HG03025 (cell line): Measurements from ENCODE around the gene KDM4C.
"Not testable (repeated sequence)": the region's sequence is repeated elsewhere in the genome, so short reads cannot be mapped to it uniquely, and the experiment has no call there.

Source experiments
- ATAC-seq: cut with Tn5 transposase; IDR thresholded peaks from one replicate; pipeline ENCODE4 v1.9.1; 2021; ENCODE audit warnings: mild to moderate bottlenecking, moderate library complexity; ENCODE audit not compliant: unreplicated experiment, low FRiP score

KDM4C gene

DNA sequence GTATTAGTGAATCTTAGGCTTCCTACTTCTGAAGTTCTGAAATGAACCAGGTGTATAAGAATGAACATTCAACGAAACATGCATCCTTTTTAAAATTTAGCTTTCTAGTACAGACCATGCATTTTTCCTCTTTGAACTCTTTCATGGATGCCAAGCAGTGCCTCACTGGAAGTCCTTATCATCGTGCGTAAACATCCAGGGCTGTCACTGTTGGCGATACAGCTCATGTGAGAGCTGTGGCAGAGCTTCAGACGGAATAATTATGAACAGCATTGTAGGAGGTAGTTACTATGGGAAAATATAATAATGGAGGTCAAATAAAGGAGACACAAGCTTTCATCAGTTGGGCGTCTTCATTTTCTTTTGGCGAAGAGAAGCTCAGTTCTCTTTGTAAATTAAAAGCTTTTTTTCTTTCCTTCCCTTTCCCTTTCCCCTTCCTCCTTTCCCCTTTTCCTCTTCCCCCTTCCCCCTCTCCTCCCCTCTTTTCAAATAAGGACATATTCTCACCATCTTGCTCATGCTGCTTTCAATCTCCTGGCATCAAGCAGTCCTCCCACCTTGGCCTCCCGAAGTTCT is 167.3 kb downstream of the KDM4C start:
- no peak for ATAC-seq

DNA sequence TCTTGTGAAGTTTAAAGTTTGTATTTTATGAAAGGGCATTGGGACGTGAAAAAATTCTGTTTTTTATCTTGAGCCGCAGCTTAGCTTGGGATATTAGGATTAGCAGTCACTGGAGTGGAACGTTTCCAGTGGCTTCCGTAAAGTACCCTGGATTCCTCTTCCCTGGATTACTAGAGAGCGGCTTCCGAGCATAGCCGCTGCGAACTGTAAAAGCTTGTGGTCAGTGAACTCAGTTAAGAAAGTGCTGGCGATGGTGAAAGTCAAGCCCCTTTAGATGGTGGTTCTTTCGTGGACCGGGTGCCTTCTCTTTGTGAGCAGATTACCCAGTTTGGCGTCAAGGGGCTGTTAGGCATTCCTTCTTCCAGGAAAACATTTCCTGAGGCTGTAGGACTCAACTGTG is 168.1 kb downstream of the KDM4C start:
- ATAC-seq = no peak

DNA sequence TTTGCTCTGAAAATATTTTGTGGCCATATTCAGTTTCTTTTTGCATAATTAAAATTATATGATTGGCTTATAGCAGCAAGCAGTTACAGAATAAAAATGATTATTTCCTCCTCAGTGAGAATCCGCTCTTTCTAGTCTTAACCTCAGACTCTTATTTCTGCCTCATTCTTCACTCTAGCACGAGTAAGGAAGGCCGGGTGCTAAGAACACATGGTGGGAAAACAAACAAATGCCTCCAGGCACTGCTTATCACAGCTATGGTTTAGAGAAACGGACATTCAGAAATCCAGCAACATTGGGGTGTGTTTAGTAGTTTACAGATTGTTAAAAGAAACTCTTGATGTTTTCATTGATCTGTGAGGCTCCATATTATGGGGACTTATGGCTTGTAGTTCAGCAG is 168.7 kb downstream of the KDM4C start:
- no peak for ATAC-seq

- ATAC-seq = no peak
These were observed 170.1 kb downstream of the KDM4C start for GRCh38 chr9:6927838-6928237.

DNA sequence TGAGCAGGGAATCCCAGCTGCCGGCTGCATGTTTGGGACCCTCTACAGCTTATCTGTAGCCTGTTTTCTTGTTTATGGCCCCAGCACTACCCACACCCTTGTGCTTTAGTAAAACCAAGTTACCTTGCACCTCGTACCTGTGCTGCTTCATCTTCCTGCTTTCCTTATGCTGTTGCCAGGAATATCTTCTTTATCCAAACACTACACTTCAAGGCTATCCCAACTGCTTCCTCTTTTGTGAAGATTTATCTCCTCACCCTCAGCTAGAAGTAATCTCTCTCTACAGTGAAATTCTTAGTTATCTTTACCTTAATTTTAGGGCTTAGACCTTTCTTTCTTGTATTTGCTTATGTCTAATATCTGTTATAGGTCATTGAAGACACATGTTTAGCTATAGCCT is 171.1 kb downstream of the KDM4C start:
- ATAC-seq = no peak

- no peak for ATAC-seq
These were observed 171.9 kb downstream of the KDM4C start for GRCh38 chr9:6929441-6930215.

GRCh38 chr9:6930827-6931226 is 173.1 kb downstream of the KDM4C start:
- no peak for ATAC-seq

DNA sequence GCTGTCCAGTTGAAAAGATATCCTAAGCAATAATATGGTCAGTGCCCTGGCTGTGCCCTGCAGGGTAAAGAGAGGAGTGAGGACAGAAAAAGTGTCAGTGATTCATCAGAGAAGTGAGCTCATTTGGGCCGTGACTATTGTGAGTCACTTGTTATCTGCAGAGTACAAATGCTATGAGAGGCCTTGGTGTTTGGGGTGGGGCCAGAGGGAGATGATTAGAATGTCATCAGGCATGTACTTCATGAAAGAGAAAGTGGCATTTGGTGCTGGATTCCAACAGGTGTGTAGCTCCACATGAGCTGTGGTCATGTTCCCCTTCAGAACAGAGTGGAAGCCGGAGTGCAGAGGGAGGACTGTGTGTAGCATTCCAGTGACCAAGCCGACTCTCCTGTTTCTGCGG is 174.1 kb downstream of the KDM4C start:
- ATAC-seq = no peak

DNA sequence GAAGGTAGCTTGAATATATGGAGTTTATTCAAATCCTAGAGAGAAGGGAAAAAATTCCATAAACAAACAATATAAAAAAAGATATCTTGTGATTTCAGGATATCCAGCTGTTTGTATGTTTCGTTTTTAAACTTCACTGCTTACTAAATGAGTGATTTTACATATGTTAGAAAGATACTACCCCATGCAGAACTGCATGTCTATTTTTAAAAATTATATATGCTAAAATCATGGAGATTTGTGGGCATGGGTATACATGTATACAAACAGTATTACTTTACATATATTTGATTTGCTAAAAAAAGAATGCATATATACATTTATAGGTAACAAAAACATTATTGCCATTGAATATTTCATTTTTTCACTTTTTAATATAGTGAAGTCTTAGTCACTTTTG is 178.3 kb downstream of the KDM4C start:
- ATAC-seq = no peak

- ATAC-seq = no peak
These were observed 179.4 kb downstream of the KDM4C start for GRCh38 chr9:6937209-6937608.

DNA sequence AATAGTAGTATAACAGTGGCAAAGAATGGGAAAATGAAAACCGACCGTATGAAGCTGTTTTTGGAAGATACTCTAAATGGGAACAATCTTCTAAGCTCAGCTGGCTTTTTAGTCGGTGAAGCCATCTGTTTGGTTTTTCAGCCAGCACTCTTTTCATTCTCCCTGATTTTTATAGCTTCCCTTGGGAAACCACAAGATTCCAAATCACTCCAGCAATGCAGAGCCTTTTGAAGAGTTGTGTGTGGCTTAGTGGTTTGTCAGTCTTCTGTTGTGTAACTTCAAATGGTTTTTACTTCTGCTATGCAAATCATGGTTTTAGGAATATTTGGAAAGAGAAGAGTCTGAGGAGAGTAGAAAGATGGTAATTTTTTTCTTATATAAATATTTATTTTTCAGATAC is 180.7 kb downstream of the KDM4C start:
- ATAC-seq = no peak

- no peak for ATAC-seq
These were observed 181.1 kb downstream of the KDM4C start for GRCh38 chr9:6938873-6939272.

- ATAC-seq = no peak
These were observed 183.7 kb downstream of the KDM4C start for GRCh38 chr9:6941501-6941900.

- no peak for ATAC-seq
These were observed 184.6 kb downstream of the KDM4C start for GRCh38 chr9:6942406-6942805.

- ATAC-seq = no peak
These were observed 185.5 kb downstream of the KDM4C start for GRCh38 chr9:6943293-6943692.

- ATAC-seq = no peak
These were observed 186.3 kb downstream of the KDM4C start for GRCh38 chr9:6944093-6944551.

DNA sequence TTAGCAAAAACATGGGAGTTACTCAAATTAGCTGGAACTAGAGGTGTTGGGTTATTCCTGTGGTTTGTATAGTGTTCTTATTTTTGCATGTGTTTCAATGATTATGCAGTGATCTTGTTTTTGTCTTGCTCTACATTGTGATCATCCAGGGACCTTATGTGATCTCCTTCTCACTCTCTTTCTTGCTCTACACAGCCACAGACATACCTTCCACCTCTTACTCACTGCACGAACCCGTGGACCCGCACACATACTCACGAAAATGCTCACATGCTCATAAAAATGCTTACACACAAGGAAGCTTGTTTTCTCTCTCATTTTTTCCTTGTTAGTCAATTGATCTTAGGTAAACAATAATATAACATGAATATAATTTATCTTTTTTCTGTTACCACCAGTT is 187.1 kb downstream of the KDM4C start:
- no peak for ATAC-seq

GRCh38 chr9:6945816-6946215 is 188.0 kb downstream of the KDM4C start:
- no peak for ATAC-seq

DNA sequence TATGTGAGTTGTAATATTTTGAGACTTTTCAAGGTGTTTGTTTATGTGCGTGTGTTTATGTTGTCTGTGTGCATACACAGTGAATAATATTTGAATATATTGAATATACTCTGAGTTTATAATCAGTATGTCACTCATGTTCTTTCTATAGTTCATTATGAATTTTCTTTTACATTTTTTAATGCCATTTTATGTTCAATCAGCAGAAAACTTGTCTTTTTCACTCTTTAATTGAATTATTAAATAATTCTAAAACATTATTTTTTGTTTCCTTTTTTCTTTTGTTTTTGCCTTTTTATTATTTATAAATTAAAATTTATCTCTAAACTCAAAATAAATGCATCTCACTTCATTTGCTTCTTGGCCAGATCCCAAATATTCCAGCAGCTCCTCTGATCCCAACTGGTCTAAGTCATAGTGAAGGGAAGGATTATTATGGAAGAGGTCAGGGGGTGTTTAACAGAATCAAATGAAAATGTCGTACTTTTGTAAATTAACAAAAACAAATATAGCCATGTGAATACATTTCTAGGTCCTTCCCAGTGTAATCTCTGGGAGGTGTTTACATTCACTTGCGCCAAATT is 188.9 kb downstream of the KDM4C start:
- no peak for ATAC-seq

- not testable (repeated sequence) for ATAC-seq
These were observed 191.1 kb downstream of the KDM4C start for GRCh38 chr9:6948921-6949320.

GRCh38 chr9:6955251-6955921 is 197.6 kb downstream of the KDM4C start:
- no peak for ATAC-seq
